GM19351 (cell line): ENCODE results near the gene NEGR1.

Source experiments
- ATAC-seq: cut with Tn5 transposase; IDR thresholded peaks from one replicate; pipeline ENCODE4 v1.9.1; 2021; ENCODE audit warnings: mild to moderate bottlenecking, moderate library complexity; ENCODE audit not compliant: unreplicated experiment

Gene NEGR1

GRCh38 chr1:72122099-72122880, 160.0 kb downstream of the NEGR1 start:
- ATAC-seq: no peak

- ATAC-seq: no peak
Measured at GRCh38 chr1:72119491-72119890, 162.8 kb downstream of the NEGR1 start.

GRCh38 chr1:72117621-72118020, 164.7 kb downstream of the NEGR1 start:
- ATAC-seq: no peak

- ATAC-seq: no peak
Measured at GRCh38 chr1:72115290-72115689, 167.0 kb downstream of the NEGR1 start.

- ATAC-seq: no peak
Measured at GRCh38 chr1:72111662-72112061, 170.7 kb downstream of the NEGR1 start.

- ATAC-seq: no peak
Measured at GRCh38 chr1:72109916-72110315, 172.4 kb downstream of the NEGR1 start.

- no peak for ATAC-seq
Measured at GRCh38 chr1:72105201-72105600, 177.1 kb downstream of the NEGR1 start.

GRCh38 chr1:72101840-72102632, 180.3 kb downstream of the NEGR1 start:
- no peak for ATAC-seq

- no peak for ATAC-seq
Measured at GRCh38 chr1:72100771-72101170, 181.6 kb downstream of the NEGR1 start.

- no peak for ATAC-seq
Measured at GRCh38 chr1:72097851-72098570, 184.3 kb downstream of the NEGR1 start.

- ATAC-seq: no peak
Measured at GRCh38 chr1:72094209-72094608, 188.1 kb downstream of the NEGR1 start.

GRCh38 chr1:72086394-72086793, 195.9 kb downstream of the NEGR1 start:
- ATAC-seq: no peak

- no peak for ATAC-seq
Measured at GRCh38 chr1:72075425-72075824, 206.9 kb downstream of the NEGR1 start.

GRCh38 chr1:72066431-72066830, 215.9 kb downstream of the NEGR1 start:
- no peak for ATAC-seq

- no peak for ATAC-seq
Measured at GRCh38 chr1:72064196-72065075, 217.9 kb downstream of the NEGR1 start.

GRCh38 chr1:72063364-72064044, 218.8 kb downstream of the NEGR1 start:
- ATAC-seq: no peak

- ATAC-seq: no peak
Measured at GRCh38 chr1:72062584-72062983, 219.8 kb downstream of the NEGR1 start.

- ATAC-seq: no peak
Measured at GRCh38 chr1:72060466-72061245, 221.7 kb downstream of the NEGR1 start.

GRCh38 chr1:72056516-72056915, 225.8 kb downstream of the NEGR1 start:
- ATAC-seq: no peak
